ENCODE results near the gene EIF3F.

The EIF3F gene

DNA sequence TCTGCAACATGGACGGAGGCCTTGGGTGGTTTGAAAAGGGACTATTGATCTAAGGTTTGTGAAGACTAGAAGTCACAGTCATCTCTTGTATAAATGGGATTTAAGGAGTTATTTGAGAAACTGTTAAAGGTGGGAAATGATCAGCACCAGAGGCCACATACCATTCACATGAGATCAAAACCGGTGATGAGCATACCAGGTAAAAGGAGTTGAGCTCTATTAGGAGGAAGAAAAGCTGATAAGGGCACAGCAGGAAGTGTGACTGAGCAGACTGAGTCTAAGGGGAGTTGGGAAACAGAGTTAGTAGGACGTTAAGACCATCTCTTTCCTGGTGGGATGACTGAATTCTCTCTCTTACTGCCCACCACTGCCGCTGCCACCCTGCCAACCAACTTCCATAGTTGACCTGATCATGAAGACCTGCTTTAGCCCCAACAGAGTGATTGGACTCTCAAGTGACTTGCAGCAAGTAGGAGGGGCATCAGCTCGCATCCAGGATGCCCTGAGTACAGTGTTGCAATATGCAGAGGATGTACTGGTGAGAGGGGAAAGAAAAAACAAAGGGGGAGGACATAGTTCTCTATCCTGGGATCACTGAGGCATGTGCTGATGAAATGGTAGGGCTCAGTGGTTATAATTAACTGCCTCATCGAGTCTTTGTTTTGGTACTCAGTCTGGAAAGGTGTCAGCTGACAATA lies 7.6 kb downstream of the EIF3F start:
- ATAC-seq = no peak
- TF ChIP-seq OSR1 (CRISPR knock-in tag; IDR thresholded peaks at IDR 0.05) (no peak), ZNF565 (CRISPR knock-in tag; conservative IDR thresholded peaks at IDR 0.05; ENCODE audit: low read depth) (no peak), PPARA (CRISPR knock-in tag; IDR thresholded peaks at IDR 0.05; ENCODE audit: borderline replicate concordance) (no peak), SNAI2 (CRISPR knock-in tag; IDR thresholded peaks at IDR 0.05) (no peak), ZC3H10 (CRISPR knock-in tag; IDR thresholded peaks at IDR 0.05) (no peak), GLIS3 (CRISPR knock-in tag; IDR thresholded peaks at IDR 0.05) (no peak), TOX (CRISPR knock-in tag; IDR thresholded peaks at IDR 0.05; ENCODE audit: borderline replicate concordance) (no peak)

DNA sequence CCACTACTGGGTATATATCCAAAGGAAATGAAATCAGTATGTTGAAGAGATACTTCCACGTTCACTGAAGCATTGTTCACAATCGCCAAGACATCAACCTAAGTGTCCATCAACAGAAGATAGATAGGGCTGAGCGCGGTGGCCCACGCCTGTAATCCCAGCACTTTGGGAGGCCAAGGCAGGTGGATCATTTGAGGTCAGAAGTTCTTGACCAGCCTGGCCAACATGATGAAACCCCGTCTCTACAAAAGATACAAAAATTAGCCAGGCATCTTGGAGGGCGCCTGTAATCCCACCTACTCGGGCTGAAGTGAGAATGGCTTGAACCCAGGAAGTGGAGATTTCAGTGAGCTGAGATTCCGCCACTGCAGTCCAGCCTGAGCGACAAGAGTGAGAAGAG lies 12.7 kb downstream of the EIF3F start:
- no peak for TF ChIP-seq RARB (CRISPR knock-in tag; IDR thresholded peaks at IDR 0.05)
- TF ChIP-seq, protein P1, sequence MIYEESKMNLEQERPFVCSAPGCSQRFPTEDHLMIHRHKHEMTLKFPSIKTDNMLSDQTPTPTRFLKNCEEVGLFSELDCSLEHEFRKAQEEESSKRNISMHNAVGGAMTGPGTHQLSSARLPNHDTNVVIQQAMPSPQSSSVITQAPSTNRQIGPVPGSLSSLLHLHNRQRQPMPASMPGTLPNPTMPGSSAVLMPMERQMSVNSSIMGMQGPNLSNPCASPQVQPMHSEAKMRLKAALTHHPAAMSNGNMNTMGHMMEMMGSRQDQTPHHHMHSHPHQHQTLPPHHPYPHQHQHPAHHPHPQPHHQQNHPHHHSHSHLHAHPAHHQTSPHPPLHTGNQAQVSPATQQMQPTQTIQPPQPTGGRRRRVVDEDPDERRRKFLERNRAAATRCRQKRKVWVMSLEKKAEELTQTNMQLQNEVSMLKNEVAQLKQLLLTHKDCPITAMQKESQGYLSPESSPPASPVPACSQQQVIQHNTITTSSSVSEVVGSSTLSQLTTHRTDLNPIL (CRISPR knock-in tag; IDR thresholded peaks at IDR 0.05; ENCODE audit: low read depth) = no peak
- no peak for TF ChIP-seq PATZ1 (CRISPR knock-in tag; IDR thresholded peaks at IDR 0.05; ENCODE audit: borderline replicate concordance)
- TF ChIP-seq ZFP30 (CRISPR knock-in tag; IDR thresholded peaks at IDR 0.05) = no peak
- no peak for TF ChIP-seq TOX (CRISPR knock-in tag; IDR thresholded peaks at IDR 0.05; ENCODE audit: borderline replicate concordance)
- TF ChIP-seq GLIS3 (CRISPR knock-in tag; IDR thresholded peaks at IDR 0.05) = no peak
- no peak for TF ChIP-seq CSDC2 (CRISPR knock-in tag; IDR thresholded peaks at IDR 0.05)
- no peak for TF ChIP-seq PPARA (CRISPR knock-in tag; IDR thresholded peaks at IDR 0.05; ENCODE audit: borderline replicate concordance)
- TF ChIP-seq, protein P2, sequence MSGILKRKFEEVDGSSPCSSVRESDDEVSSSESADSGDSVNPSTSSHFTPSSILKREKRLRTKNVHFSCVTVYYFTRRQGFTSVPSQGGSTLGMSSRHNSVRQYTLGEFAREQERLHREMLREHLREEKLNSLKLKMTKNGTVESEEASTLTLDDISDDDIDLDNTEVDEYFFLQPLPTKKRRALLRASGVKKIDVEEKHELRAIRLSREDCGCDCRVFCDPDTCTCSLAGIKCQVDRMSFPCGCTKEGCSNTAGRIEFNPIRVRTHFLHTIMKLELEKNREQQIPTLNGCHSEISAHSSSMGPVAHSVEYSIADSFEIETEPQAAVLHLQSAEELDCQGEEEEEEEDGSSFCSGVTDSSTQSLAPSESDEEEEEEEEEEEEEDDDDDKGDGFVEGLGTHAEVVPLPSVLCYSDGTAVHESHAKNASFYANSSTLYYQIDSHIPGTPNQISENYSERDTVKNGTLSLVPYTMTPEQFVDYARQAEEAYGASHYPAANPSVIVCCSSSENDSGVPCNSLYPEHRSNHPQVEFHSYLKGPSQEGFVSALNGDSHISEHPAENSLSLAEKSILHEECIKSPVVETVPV (CRISPR knock-in tag; IDR thresholded peaks at IDR 0.05) = no peak
- no peak for TF ChIP-seq ZNF8 (CRISPR knock-in tag; IDR thresholded peaks at IDR 0.05)
- no peak for TF ChIP-seq TSHZ2 (CRISPR knock-in tag; IDR thresholded peaks at IDR 0.05)
- no peak for TF ChIP-seq ZNF565 (CRISPR knock-in tag; conservative IDR thresholded peaks at IDR 0.05; ENCODE audit: low read depth)
- TF ChIP-seq TCF4 (CRISPR knock-in tag; IDR thresholded peaks at IDR 0.05; ENCODE audit: borderline replicate concordance) = no peak
- ATAC-seq = no peak

- ATAC-seq = no peak
- TF ChIP-seq ARNTL (CRISPR knock-in tag; IDR thresholded peaks at IDR 0.05; ENCODE audit: borderline replicate concordance, low read depth) (no peak), PATZ1 (CRISPR knock-in tag; IDR thresholded peaks at IDR 0.05; ENCODE audit: borderline replicate concordance) (no peak), ZC3H10 (CRISPR knock-in tag; IDR thresholded peaks at IDR 0.05) (no peak), ZFP30 (CRISPR knock-in tag; IDR thresholded peaks at IDR 0.05) (no peak), ZFP3 (CRISPR knock-in tag; IDR thresholded peaks at IDR 0.05) (no peak), GLIS3 (CRISPR knock-in tag; IDR thresholded peaks at IDR 0.05) (no peak), ESRRG (CRISPR knock-in tag; IDR thresholded peaks at IDR 0.05) (no peak), ZNF70 (CRISPR knock-in tag; IDR thresholded peaks at IDR 0.05) (no peak), TCF4 (CRISPR knock-in tag; IDR thresholded peaks at IDR 0.05; ENCODE audit: borderline replicate concordance) (no peak), TOX (CRISPR knock-in tag; IDR thresholded peaks at IDR 0.05; ENCODE audit: borderline replicate concordance) (no peak), CSDC2 (CRISPR knock-in tag; IDR thresholded peaks at IDR 0.05) (no peak), RARB (CRISPR knock-in tag; IDR thresholded peaks at IDR 0.05) (no peak), ISL1 (CRISPR knock-in tag; IDR thresholded peaks at IDR 0.05) (no peak), ZNF8 (CRISPR knock-in tag; IDR thresholded peaks at IDR 0.05) (no peak), ZNF565 (CRISPR knock-in tag; conservative IDR thresholded peaks at IDR 0.05; ENCODE audit: low read depth) (no peak), TSHZ2 (CRISPR knock-in tag; IDR thresholded peaks at IDR 0.05) (no peak), SNAI2 (CRISPR knock-in tag; IDR thresholded peaks at IDR 0.05) (no peak)
- TF ChIP-seq, protein P2 (CRISPR knock-in tag; IDR thresholded peaks at IDR 0.05) = no peak
These were observed 13.3 kb downstream of the EIF3F start for GRCh38 chr11:8000390-8000789.
